Activated CD8-positive, alpha-beta memory T cell treated with anti-CD3 and anti-CD28 coated beads, Interleukin-2, amount 50 U/mL, for 4 hours (primary cell): ENCODE results near the gene NHLRC3.
"Not testable (repeated sequence)": the region's sequence is repeated elsewhere in the genome, so short reads cannot be mapped to it uniquely, and the experiment has no call there.

Source experiments
- DNase-seq: peaks from one replicate; pipeline ENCODE4 v3.0.0-alpha.2; 2020

NHLRC3 gene

GRCh38 chr13:39047560-39047959 lies 9.3 kb downstream of the NHLRC3 start:
- DNase-seq: no peak

DNA sequence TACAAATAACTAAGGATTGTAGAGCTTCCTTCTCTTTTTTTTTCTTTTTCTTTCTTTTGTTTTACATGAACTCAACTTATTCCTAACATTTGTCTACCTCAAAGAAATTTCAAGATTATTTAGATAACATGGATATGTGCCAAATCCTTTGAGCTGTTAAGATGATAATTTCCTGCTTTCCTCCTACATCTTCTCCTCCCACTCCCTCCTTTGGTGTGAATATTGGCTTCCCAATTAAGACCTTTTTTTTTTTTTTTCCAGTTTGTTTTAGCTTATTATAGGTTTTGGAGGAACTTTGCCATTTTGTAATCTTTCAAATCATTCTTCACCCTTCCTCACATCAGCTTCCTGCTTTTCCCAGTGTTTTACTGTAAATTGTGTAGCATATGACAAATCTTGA lies 10.6 kb downstream of the NHLRC3 start:
- no peak for DNase-seq

- DNase-seq: no peak
Observed at GRCh38 chr13:39049274-39049673, 11.0 kb downstream of the NHLRC3 start.

DNA sequence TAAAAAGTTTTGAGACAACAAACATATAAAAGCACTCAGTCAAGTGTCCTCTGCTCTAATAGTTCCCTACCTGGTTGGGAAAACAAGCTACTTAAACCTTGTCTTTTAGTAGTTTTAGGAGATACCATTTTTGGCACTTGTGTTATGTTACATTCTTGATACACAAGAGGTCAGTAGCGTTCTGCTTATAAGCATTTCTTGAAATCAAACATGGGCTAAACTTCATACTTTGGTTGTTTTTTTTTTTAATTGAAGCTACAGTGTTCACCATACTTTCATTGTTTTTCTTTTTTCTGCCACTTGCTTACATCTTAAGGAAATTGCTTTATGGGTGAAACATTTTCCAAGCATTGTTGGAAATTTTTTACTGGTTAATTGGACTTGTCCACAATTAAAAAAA lies 12.9 kb downstream of the NHLRC3 start:
- DNase-seq: no peak

- DNase-seq: no peak
Observed at GRCh38 chr13:39052944-39053343, 14.7 kb downstream of the NHLRC3 start.

DNA sequence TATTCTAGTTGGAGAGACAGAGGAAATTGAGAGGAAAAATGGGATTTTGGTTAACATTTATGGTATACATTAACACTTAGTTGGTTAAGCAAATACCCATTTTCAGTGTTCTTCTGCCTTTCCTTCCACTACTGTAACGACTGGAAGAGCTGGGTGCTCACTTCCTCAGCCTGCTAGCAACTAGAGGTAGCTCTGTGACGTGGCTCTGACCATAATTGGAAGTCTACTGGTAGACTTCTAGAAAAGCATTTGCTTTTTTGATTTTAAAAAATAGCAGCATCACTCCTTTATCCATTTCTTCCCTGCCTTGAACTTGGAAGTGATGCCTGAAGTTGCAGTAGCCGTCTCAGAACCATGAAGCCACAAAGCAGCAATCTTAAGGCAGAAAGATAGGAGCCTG lies 15.9 kb downstream of the NHLRC3 start:
- no peak for DNase-seq

DNA sequence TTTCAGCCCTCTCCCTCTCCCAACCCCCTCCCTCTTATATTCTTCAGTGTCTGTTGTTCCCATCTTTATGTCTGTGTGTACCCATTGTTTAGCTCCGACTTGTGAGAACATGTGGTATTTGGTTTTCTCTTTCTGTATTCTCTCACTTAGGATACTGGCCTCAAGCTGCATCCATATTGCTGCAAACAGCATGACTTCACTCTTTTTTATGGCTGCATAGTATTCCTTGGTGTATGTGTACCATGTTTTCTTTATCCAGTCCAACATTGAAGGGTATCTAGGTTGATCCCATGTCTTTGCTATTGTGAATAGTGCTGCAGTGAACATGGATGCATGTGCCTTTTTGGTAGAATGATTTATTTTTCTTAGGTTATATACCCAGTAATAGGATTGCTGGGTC lies 17.8 kb downstream of the NHLRC3 start:
- DNase-seq: no peak

DNA sequence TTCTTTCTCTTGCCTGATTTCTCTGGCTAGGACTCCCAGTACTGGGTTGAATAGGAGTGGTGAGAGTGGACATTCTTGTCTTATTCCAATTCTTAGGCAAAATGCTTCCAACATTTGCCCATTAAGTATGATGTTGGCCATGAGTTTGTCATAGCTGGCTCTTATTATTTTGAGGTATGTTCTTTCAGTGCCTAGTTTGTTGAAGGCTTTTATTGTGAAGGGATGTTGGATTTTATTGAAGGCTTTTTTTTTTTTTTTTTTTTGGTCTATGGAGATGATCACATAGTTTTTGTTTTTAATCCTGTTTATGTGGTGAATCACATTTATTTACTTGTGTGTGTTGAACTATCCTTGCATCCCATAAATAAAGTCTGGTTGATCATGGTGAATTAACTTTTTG lies 19.8 kb downstream of the NHLRC3 start:
- DNase-seq: no peak

- no peak for DNase-seq
Observed at GRCh38 chr13:39062004-39062403, 23.7 kb downstream of the NHLRC3 start.

GRCh38 chr13:39072842-39073241 lies 34.6 kb downstream of the NHLRC3 start:
- DNase-seq: no peak

- no peak for DNase-seq
Observed at GRCh38 chr13:39073983-39074382, 35.7 kb downstream of the NHLRC3 start.

GRCh38 chr13:39086251-39086945 lies 48.1 kb downstream of the NHLRC3 start:
- not testable (repeated sequence) for DNase-seq

- no peak for DNase-seq
Observed at GRCh38 chr13:39091586-39091985, 53.3 kb downstream of the NHLRC3 start.

GRCh38 chr13:39095500-39095899 lies 57.2 kb downstream of the NHLRC3 start:
- DNase-seq: no peak

- no peak for DNase-seq
Observed at GRCh38 chr13:39099231-39099630, 61.0 kb downstream of the NHLRC3 start.
